Measurements from ENCODE around the gene SLC6A5.

DNA sequence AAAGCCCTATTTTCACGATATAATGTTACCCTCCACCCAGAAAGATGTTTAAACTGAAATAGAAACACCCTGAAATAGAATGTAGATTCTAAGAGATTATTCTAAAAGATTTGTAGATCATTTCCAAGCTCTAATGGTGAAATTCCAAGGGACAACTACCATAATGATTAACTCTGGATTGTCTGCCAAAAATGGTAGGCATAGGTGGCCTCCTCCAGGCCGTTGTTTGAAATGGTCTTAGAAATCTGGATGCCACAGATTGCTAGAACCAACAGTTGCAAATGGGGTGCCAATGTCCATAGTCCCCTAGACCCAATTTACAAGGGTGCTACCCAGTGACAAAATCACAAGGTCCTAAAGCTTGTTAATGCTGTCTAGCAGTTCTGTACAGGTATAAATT, 6.7 kb upstream of the SLC6A5 start:
- TF ChIP-seq, protein P1, sequence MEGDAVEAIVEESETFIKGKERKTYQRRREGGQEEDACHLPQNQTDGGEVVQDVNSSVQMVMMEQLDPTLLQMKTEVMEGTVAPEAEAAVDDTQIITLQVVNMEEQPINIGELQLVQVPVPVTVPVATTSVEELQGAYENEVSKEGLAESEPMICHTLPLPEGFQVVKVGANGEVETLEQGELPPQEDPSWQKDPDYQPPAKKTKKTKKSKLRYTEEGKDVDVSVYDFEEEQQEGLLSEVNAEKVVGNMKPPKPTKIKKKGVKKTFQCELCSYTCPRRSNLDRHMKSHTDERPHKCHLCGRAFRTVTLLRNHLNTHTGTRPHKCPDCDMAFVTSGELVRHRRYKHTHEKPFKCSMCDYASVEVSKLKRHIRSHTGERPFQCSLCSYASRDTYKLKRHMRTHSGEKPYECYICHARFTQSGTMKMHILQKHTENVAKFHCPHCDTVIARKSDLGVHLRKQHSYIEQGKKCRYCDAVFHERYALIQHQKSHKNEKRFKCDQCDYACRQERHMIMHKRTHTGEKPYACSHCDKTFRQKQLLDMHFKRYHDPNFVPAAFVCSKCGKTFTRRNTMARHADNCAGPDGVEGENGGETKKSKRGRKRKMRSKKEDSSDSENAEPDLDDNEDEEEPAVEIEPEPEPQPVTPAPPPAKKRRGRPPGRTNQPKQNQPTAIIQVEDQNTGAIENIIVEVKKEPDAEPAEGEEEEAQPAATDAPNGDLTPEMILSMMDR (conservative IDR thresholded peaks at IDR 0.05; ENCODE audit: low read depth, low read length) = no peak
- no peak for TF ChIP-seq EZH2 (IDR thresholded peaks at IDR 0.05; ENCODE audit: low read length, unreplicated experiment)
- TF ChIP-seq EZH2phosphoT487 (IDR thresholded peaks at IDR 0.05; ENCODE audit: borderline replicate concordance, low read length) = no peak

Data from PC-3 (cell line).